WTC11 (cell line): ENCODE data around the gene CACNG5. TPM values are rescaled to one million over a fixed set of nuclear protein-coding genes. Genes with fewer than 3 reads are reported as not detected.

ENCODE experiments used
- ATAC-seq: fragments of 200-7000 bp; cut with Tn5 transposase; 2 replicates; pipeline ENCODE4 v1.10.0; 2021; ENCODE audit warnings: mild to moderate bottlenecking, moderate library complexity
- CTCF ChIA-PET: fragments of 300-600 bp; sonication (Branson Sonifier 250); formaldehyde crosslinking; loops from one replicate; lab custom pipeline; 2021; ENCODE audit warnings: antibody characterized with exemption; lab: Charles Lee
- POLR2A ChIA-PET: fragments of 350-600 bp; sonication (Branson Sonifier 250); formaldehyde crosslinking; loops from one replicate; lab custom pipeline; 2021; ENCODE audit warnings: antibody characterized with exemption; lab: Charles Lee
- DNase-seq: peaks from one replicate; pipeline ENCODE4 v3.0.0; 2021; ENCODE audit warnings: low spot score
- H3K27ac Mint-ChIP-seq: 2 replicates; pipeline ENCODE4 v1.8.0; 2021; ENCODE audit warnings: mixed read lengths
- H3K27me3 Mint-ChIP-seq: 2 replicates; pipeline ENCODE4 v1.8.0; 2021; ENCODE audit warnings: low read depth, mild to moderate bottlenecking, moderate library complexity, mixed read lengths
- H3K36me3 Mint-ChIP-seq: 2 replicates; pipeline ENCODE4 v1.8.0; 2021; ENCODE audit warnings: mixed read lengths
- H3K4me1 Mint-ChIP-seq: 2 replicates; pipeline ENCODE4 v1.8.0; 2022; ENCODE audit warnings: mixed read lengths
- H3K4me3 Mint-ChIP-seq: 2 replicates; pipeline ENCODE4 v1.8.0; 2021; ENCODE audit warnings: mild to moderate bottlenecking, moderate library complexity, mixed read lengths
- H3K9me3 Mint-ChIP-seq: 2 replicates; pipeline ENCODE4 v1.8.0; 2021; ENCODE audit warnings: mixed read lengths
- AR ChIP-seq: fragments of 250-450 bp; sonication (Bioruptor Pico); IDR thresholded peaks from 2 replicates; pipeline ENCODE4 v1.9.0; 2021; ENCODE audit warnings: mild to moderate bottlenecking
- ARID4B ChIP-seq: sonication (generic); formaldehyde crosslinking; IDR thresholded peaks from 2 replicates; pipeline ENCODE4 v1.8.0; 2023; ENCODE audit warnings: missing genetic modification reagents, mild to moderate bottlenecking, borderline replicate concordance
- CDX4 ChIP-seq: fragments of 250-450 bp; sonication (Bioruptor Pico); IDR thresholded peaks from 2 replicates; pipeline ENCODE4 v1.9.0; 2021; ENCODE audit warnings: moderate library complexity, mild to moderate bottlenecking, inconsistent platforms, borderline replicate concordance
- CREM ChIP-seq: sonication (generic); formaldehyde crosslinking; IDR thresholded peaks from 2 replicates; pipeline ENCODE4 v1.8.1; 2022; ENCODE audit warnings: mild to moderate bottlenecking, missing genetic modification reagents, moderate library complexity
- E2F1 ChIP-seq: sonication (generic); formaldehyde crosslinking; IDR thresholded peaks from 2 replicates; pipeline ENCODE4 v1.8.0; 2022; ENCODE audit warnings: mild to moderate bottlenecking, missing genetic modification reagents
- HMGA2 ChIP-seq: fragments of 250-450 bp; sonication (Bioruptor Pico); IDR thresholded peaks from 2 replicates; pipeline ENCODE4 v1.4.0; 2021; ENCODE audit warnings: mild to moderate bottlenecking, moderate library complexity
- IRF1 ChIP-seq: sonication (generic); formaldehyde crosslinking; IDR thresholded peaks from 2 replicates; pipeline ENCODE4 v1.8.0; 2023; ENCODE audit warnings: missing genetic modification reagents
- NR2C2 ChIP-seq: sonication (generic); formaldehyde crosslinking; IDR thresholded peaks from 2 replicates; pipeline ENCODE4 v1.8.0; 2022; ENCODE audit warnings: mild to moderate bottlenecking, missing genetic modification reagents
- OVOL2 ChIP-seq: fragments of 250-450 bp; sonication (Bioruptor Pico); IDR thresholded peaks from 2 replicates; pipeline ENCODE4 v1.9.0; 2021; ENCODE audit warnings: mild to moderate bottlenecking, borderline replicate concordance
- RELA ChIP-seq: sonication (generic); formaldehyde crosslinking; IDR thresholded peaks from 2 replicates; pipeline ENCODE4 v1.8.1; 2022; ENCODE audit warnings: missing genetic modification reagents, mild to moderate bottlenecking, borderline replicate concordance
- RORB ChIP-seq: fragments of 250-450 bp; sonication (Bioruptor Pico); IDR thresholded peaks from 2 replicates; pipeline ENCODE4 v1.9.0; 2021; ENCODE audit warnings: mild to moderate bottlenecking
- SOX15 ChIP-seq: fragments of 250-450 bp; sonication (Bioruptor Pico); IDR thresholded peaks from 2 replicates; pipeline ENCODE4 v1.9.0; 2021; ENCODE audit warnings: mild to moderate bottlenecking
- TCF7 ChIP-seq: sonication (generic); formaldehyde crosslinking; IDR thresholded peaks from 2 replicates; pipeline ENCODE4 v1.8.0; 2022; ENCODE audit warnings: mild to moderate bottlenecking, low read depth, missing genetic modification reagents, moderate library complexity
- ZNF219 ChIP-seq: sonication (generic); formaldehyde crosslinking; IDR thresholded peaks from 2 replicates; pipeline ENCODE4 v1.8.0; 2023; ENCODE audit warnings: missing genetic modification reagents, mild to moderate bottlenecking, borderline replicate concordance
- ZNF317 ChIP-seq: sonication (generic); formaldehyde crosslinking; IDR thresholded peaks from 2 replicates; pipeline ENCODE4 v1.8.1; 2023; ENCODE audit warnings: low read depth, mild to moderate bottlenecking, moderate library complexity, missing genetic modification reagents, borderline replicate concordance
- ZNF532 ChIP-seq: fragments of 250-450 bp; sonication (Bioruptor Pico); IDR thresholded peaks from 2 replicates; pipeline ENCODE4 v1.9.0; 2021; ENCODE audit warnings: mild to moderate bottlenecking, borderline replicate concordance
- ZNF671 ChIP-seq: fragments of 250-450 bp; sonication (Bioruptor Pico); IDR thresholded peaks from 2 replicates; pipeline ENCODE4 v1.8.0; 2021; ENCODE audit warnings: mild to moderate bottlenecking
- total RNA-seq: library from RNA; stranded (reverse); gene quantifications from 3 replicates; pipeline ENCODE4 v1.2.3, GENCODE V29; 2021

The CACNG5 gene
- total RNA-seq, 1 experiment from 2014 or later: 1.9 TPM

GRCh38 chr17:66916946-66917345 lies 82.0 kb downstream of the CACNG5 start (continued):
- TF ChIP-seq ZNF532 (CRISPR knock-in tag) (no peak), HMGA2 (no peak), RORB (CRISPR knock-in tag) (no peak), TCF7 (CRISPR knock-in tag) (no peak), NR2C2 (CRISPR knock-in tag) (no peak)

- DNase-seq: no peak
- Mint-ChIP-seq H3K27ac (no peak overlapping the region), H3K36me3 (no peaks in the 10 kb centered on the region), H3K4me3 (no peak overlapping the region), H3K27me3 (peaks cover 2% of the 10 kb centered on the region), H3K9me3 (peaks cover 21% of the 10 kb centered on the region), H3K4me1 (peaks cover 2% of the 10 kb centered on the region; the same call in 1 of the 2 replicates)
- TF ChIP-seq ZNF671 (CRISPR knock-in tag) (no peak), CDX4 (no peak), CREM (no peak), IRF1 (CRISPR knock-in tag) (no peak), AR (CRISPR knock-in tag) (no peak)
- no peak for ATAC-seq
- ChIA-PET POLR2A (no interaction called here), CTCF (interaction anchor here (1.5 to 3.4 kb wide), 2 partner anchors 63 to 191 kb away, joined by 3 to 12 read pairs; no protein-coding TSS in a partner anchor)
These were observed 84.0 kb downstream of the CACNG5 start for GRCh38 chr17:66918896-66919295.

- ChIA-PET POLR2A (no interaction called here), CTCF (interaction anchor here (1.0 to 1.6 kb wide), 2 partner anchors 96 to 192 kb away, joined by 3 to 5 read pairs; no protein-coding TSS in a partner anchor)
- H3K4me3 Mint-ChIP-seq: no peak overlapping the region
- peaks cover 21% of the 10 kb centered on the region for H3K9me3 Mint-ChIP-seq
- no peaks in the 10 kb centered on the region for H3K36me3 Mint-ChIP-seq
- H3K27me3 Mint-ChIP-seq: peaks cover 2% of the 10 kb centered on the region
- ATAC-seq: no peak
- peaks cover 5% of the 10 kb centered on the region; the same call in 1 of the 2 replicates for H3K4me1 Mint-ChIP-seq
- no peak overlapping the region for H3K27ac Mint-ChIP-seq
- no peak for DNase-seq
- no peak for TF ChIP-seq E2F1
- no peak for TF ChIP-seq RORB (CRISPR knock-in tag)
- TF ChIP-seq ZNF219 (CRISPR knock-in tag): no peak
- no peak for TF ChIP-seq RELA (CRISPR knock-in tag)
- no peak for TF ChIP-seq SOX15 (CRISPR knock-in tag)
- TF ChIP-seq ZNF317 (CRISPR knock-in tag): no peak
- no peak for TF ChIP-seq ARID4B (CRISPR knock-in tag)
- no peak for TF ChIP-seq IRF1 (CRISPR knock-in tag)
- TF ChIP-seq OVOL2 (CRISPR knock-in tag): no peak
These were observed 85.5 kb downstream of the CACNG5 start for GRCh38 chr17:66920435-66920834.
